Measurements from ENCODE around the gene SUGP1. TPM values are rescaled to one million over a fixed set of nuclear protein-coding genes. Genes with fewer than 3 reads are reported as not detected.

Gene SUGP1
- total and polyA plus RNA-seq, 2 of the 4 experiments (the other 2 are of a cell fraction) = 33.2 to 35.8 TPM

- no peak overlapping the region for H2AFZ ChIP-seq (replicated peaks; ENCODE audit: low read length, poor library complexity)
- intact Hi-C loops (cut with micrococcal nuclease) (no loop called here), dilution Hi-C loops (cut with HindIII; ENCODE audit: low sequenced_read_pairs, unreplicated experiment) (no loop called here), in situ Hi-C loops (cut with MboI; ENCODE audit: low sequenced_read_pairs) (no loop called here)
- ChIA-PET CTCF (no interaction called here), POLR2A (ENCODE audit: unreplicated experiment) (no interaction called here)
- H2BK20ac ChIP-seq (ENCODE audit: low read depth, low read length) = no peak overlapping the region
- BruUV-seq (replicated peaks) = no TSS peak
- no peak for DNase-seq
- H2BK5ac ChIP-seq (ENCODE audit: low read depth, low read length, poor library complexity, severe bottlenecking) = no peak overlapping the region
- H3K9me1 ChIP-seq (ENCODE audit: insufficient read depth, low read length) = no peaks in the 10 kb centered on the region
- H3K79me1 ChIP-seq (ENCODE audit: low read depth in 1 of 2, low read length in 2 of 2) = no peaks in the 10 kb centered on the region
- 95% methylated on average over 7 of the region's 19 CpGs; no CpG with 5 or more reads in 1 of the 2 experiments for WGBS, 2 experiments (ENCODE audit: extremely low coverage in 2 of 2, insufficient read length in 1 of 2)
- no peaks in the 10 kb centered on the region for H3K27me3 ChIP-seq (ENCODE audit: control insufficient read depth, insufficient read depth, low read length)
- H4K8ac ChIP-seq (ENCODE audit: low read depth in 2 of 2, low read length in 2 of 2) = no peak overlapping the region
- no peak overlapping the region for H2AK9ac ChIP-seq (replicated peaks; ENCODE audit: low read depth, low read length, poor library complexity)
- no peak overlapping the region for H3K4ac ChIP-seq (ENCODE audit: low read depth, low read length)
- TF ChIP-seq MXI1 (IDR thresholded peaks at IDR 0.05; ENCODE audit: borderline replicate concordance, low read depth, low read length) (no peak), RAD21 (IDR thresholded peaks at IDR 0.05; ENCODE audit: low read length) (no peak), POLR2A (IDR thresholded peaks at IDR 0.05; ENCODE audit: low read depth, low read length) (no peak), MAZ (IDR thresholded peaks at IDR 0.05; ENCODE audit: borderline replicate concordance, low read depth, low read length) (no peak), NFE2L2 (IDR thresholded peaks at IDR 0.05; ENCODE audit: low read depth, low read length) (no peak), USF2 (IDR thresholded peaks at IDR 0.05; ENCODE audit: low read depth, low read length) (no peak), RFX5 (IDR thresholded peaks at IDR 0.05; ENCODE audit: low read depth, low read length) (no peak), RCOR1 (IDR thresholded peaks at IDR 0.05; ENCODE audit: insufficient replicate concordance, low read length) (no peak), CEBPB (IDR thresholded peaks at IDR 0.05; ENCODE audit: low read depth, low read length) (no peak), CTCF (conservative IDR thresholded peaks at IDR 0.05; ENCODE audit: low read depth, low read length) (no peak), MAFK (IDR thresholded peaks at IDR 0.05; ENCODE audit: low read depth, low read length) (no peak)
- H4K91ac ChIP-seq (ENCODE audit: insufficient read depth, low read depth, low read length) = no peak overlapping the region
- H3K56ac ChIP-seq (ENCODE audit: extremely low read depth, insufficient read depth, low read length) = no peak overlapping the region
- H4K20me1 ChIP-seq (ENCODE audit: insufficient read depth, low read length) = no peaks in the 10 kb centered on the region
- no peak overlapping the region for H3K23ac ChIP-seq (ENCODE audit: low read depth, low read length)
- no peaks in the 10 kb centered on the region for H3K9me3 ChIP-seq (ENCODE audit: control insufficient read depth, insufficient read depth, low read length)
- no peak overlapping the region for H3K4me3 ChIP-seq (ENCODE audit: insufficient read depth, low read depth, low read length)
- no peak overlapping the region for H2AK5ac ChIP-seq (ENCODE audit: low read depth, low read length)
- H2BK120ac ChIP-seq (ENCODE audit: low read depth, low read length) = no peak overlapping the region
- no peak overlapping the region for H3K14ac ChIP-seq (replicated peaks; ENCODE audit: low read depth, low read length)
- H3K9ac ChIP-seq (ENCODE audit: low read depth, low read length) = no peak overlapping the region
- no peak overlapping the region for H4K5ac ChIP-seq (ENCODE audit: low read depth, low read length)
- H3K36me3 ChIP-seq (ENCODE audit: control insufficient read depth, insufficient read depth, low read length) = peaks cover 57% of the 10 kb centered on the region
- H2BK15ac ChIP-seq (ENCODE audit: low read depth, low read length) = no peak overlapping the region
- no peak for ATAC-seq (ENCODE audit: low read depth)
- no peak overlapping the region for H3K4me2 ChIP-seq (ENCODE audit: low read depth, low read length)
- peaks cover 2% of the 10 kb centered on the region; the same call in 1 of the 2 replicates for H3K4me1 ChIP-seq (ENCODE audit: control insufficient read depth, insufficient read depth, low read length)
- H3K18ac ChIP-seq (ENCODE audit: low read depth, low read length) = no peak overlapping the region
- no peak overlapping the region for H3K27ac ChIP-seq (ENCODE audit: insufficient read depth, low read length)
Observed at GRCh38 chr19:19279062-19279612, 41.2 kb downstream of the SUGP1 start.

All from IMR-90 (cell line).